HCT116 (cell line): Measurements from ENCODE around the gene RREB1.

Experiments
- CTCF ChIP-seq, 3 experiments: fragments of 200-600 bp in 1 of 3; sonication (generic) in 1 of 3; IDR thresholded peaks in 2 of 3; conservative IDR thresholded peaks in 1 of 3; 2 replicates each; pipeline ENCODE4 v1.5.1; 2012 to 2017; ENCODE audit warnings: low read depth in 2 of 3, low read length in 2 of 3, antibody characterized with exemption in 1 of 3, borderline replicate concordance in 1 of 3, control low read depth in 1 of 3, mild to moderate bottlenecking in 1 of 3, mixed read lengths in 1 of 3, mixed run types in 1 of 3, moderate library complexity in 1 of 3; ENCODE audit not compliant: insufficient read depth in 1 of 3
- EGR1 ChIP-seq: IDR thresholded peaks from 2 replicates; pipeline ENCODE4 v1.6.1; 2012; ENCODE audit warnings: low read depth
- POLR2A ChIP-seq: IDR thresholded peaks from 2 replicates; pipeline ENCODE4 v1.7.0; 2011; ENCODE audit warnings: borderline replicate concordance; ENCODE audit not compliant: insufficient read depth, insufficient read length; ENCODE audit errors: extremely low read depth
- SRF ChIP-seq: IDR thresholded peaks from 2 replicates; pipeline ENCODE4 v1.6.1; 2012; ENCODE audit warnings: low read depth

- no peak for TF ChIP-seq CTCF (IDR thresholded peaks at IDR 0.05 in 2 of 3, conservative IDR thresholded peaks at IDR 0.05 in 1 of 3; ENCODE audit: borderline replicate concordance in 1 of 3, insufficient read depth in 1 of 3, low read depth in 2 of 3, low read length in 2 of 3)
- no peak for TF ChIP-seq POLR2A
- no peak for TF ChIP-seq SRF
- TF ChIP-seq EGR1, result no peak
Measured at GRCh38 chr6:7169296-7169721, 61.5 kb downstream of the RREB1 start.
